ENCODE data around the gene PSD4. TPM values are rescaled to one million over a fixed set of nuclear protein-coding genes. Genes with fewer than 3 reads are reported as not detected.
A peak's percentile ranks its signal among the peaks of the same experiment; 100 is the strongest.

The PSD4 gene
- total and polyA plus RNA-seq, 2 of the 4 experiments (the other 2 are of a cell fraction): 0.36 to 0.70 TPM

DNA sequence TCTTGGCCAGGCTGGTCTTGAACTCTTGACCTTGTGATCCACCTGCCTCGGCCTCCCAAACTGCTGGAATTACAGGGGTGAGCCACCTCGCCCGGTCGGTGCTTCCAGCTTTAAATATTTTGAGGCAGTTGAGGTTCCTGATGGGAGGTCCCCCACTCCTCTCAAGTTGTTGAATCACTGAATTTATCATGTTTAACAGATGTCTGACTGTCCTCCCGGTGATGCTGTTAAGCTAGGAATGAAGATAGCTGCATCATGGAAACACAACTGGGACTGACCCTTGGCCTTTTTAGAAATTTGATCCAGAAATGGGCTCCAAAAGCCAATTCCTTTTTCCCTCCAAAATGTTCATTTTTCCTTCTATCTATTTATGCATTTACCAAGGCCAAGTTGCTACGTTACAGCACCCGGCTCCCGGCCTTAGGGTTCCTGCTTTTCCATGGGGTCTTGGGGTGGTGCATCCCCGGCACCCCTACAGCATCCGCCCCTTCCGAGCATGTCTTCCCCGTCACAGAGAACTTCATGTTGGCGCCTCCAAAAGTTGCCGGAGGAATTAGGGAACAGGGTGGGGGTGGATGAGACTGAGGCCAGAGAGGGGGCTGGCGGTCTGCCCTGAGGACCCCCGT lies 61.1 kb downstream of the PSD4 start:
- Histone ChIP-seq H2AK5ac (ENCODE audit: low read depth, low read length) (no peak overlapping the region; the same call in 1 of the 2 replicates), H3K4ac (ENCODE audit: low read depth, low read length) (peak overlapping the region; percentile 34; the same call in 1 of the 2 replicates), H4K8ac (ENCODE audit: low read depth in 2 of 2, low read length in 2 of 2) (peak overlapping the region in 1 of 2 experiments; percentile 27; a peak in 1 of 4 replicates), H4K91ac (ENCODE audit: insufficient read depth, low read depth, low read length) (no peak overlapping the region), H3K23ac (ENCODE audit: low read depth, low read length) (no peak overlapping the region), H2BK5ac (ENCODE audit: low read depth, low read length, poor library complexity, severe bottlenecking) (no peak overlapping the region), H4K20me1 (ENCODE audit: insufficient read depth, low read length) (no peaks in the 10 kb centered on the region), H3K36me3 (ENCODE audit: control insufficient read depth, insufficient read depth, low read length) (peaks cover 2% of the 10 kb centered on the region; the same call in 1 of the 2 replicates), H3K18ac (ENCODE audit: low read depth, low read length) (no peak overlapping the region), H2AFZ (replicated peaks; ENCODE audit: low read length, poor library complexity) (peak overlapping the region; percentile 79), H2AK9ac (replicated peaks; ENCODE audit: low read depth, low read length, poor library complexity) (peak overlapping the region; percentile 94), H3K4me2 (ENCODE audit: low read depth, low read length) (peak overlapping the region; percentile 57), H3K9me3 (ENCODE audit: control insufficient read depth, insufficient read depth, low read length) (no peaks in the 10 kb centered on the region), H3K4me1 (ENCODE audit: control insufficient read depth, insufficient read depth, low read length) (peaks cover 2% of the 10 kb centered on the region), H4K5ac (ENCODE audit: low read depth, low read length) (peak overlapping the region; percentile 48; the same call in 1 of the 2 replicates), H3K14ac (replicated peaks; ENCODE audit: low read depth, low read length) (no peak overlapping the region; the same call in 1 of the 2 replicates), H2BK15ac (ENCODE audit: low read depth, low read length) (no peak overlapping the region; the same call in 2 of the 3 replicates), H2BK20ac (ENCODE audit: low read depth, low read length) (no peak overlapping the region), H2BK120ac (ENCODE audit: low read depth, low read length) (no peak overlapping the region), H3K9ac (ENCODE audit: low read depth, low read length) (peak overlapping the region; percentile 42; the same call in 1 of the 2 replicates), H3K27me3 (ENCODE audit: control insufficient read depth, insufficient read depth, low read length) (no peaks in the 10 kb centered on the region), H3K4me3 (ENCODE audit: insufficient read depth, low read depth, low read length) (peak overlapping the region; percentile 71), H3K56ac (ENCODE audit: extremely low read depth, insufficient read depth, low read length) (no peak overlapping the region), H3K79me1 (ENCODE audit: low read depth in 1 of 2, low read length in 2 of 2) (0 out of 4 replicates have a peak, but pooled peaks cover 0 to 3% of the 10 kb centered on the region in 2 experiments), H3K27ac (ENCODE audit: insufficient read depth, low read length) (no peak overlapping the region; the same call in 1 of the 2 replicates), H3K9me1 (ENCODE audit: insufficient read depth, low read length) (no peaks in the 10 kb centered on the region; the same call in 1 of the 2 replicates)
- DNase-seq (peak; percentile 31), ATAC-seq (ENCODE audit: low read depth) (peak; percentile 7)
- WGBS, 2 experiments (ENCODE audit: extremely low coverage in 2 of 2, insufficient read length in 1 of 2): 65% methylated on average over 8 of the region's 16 CpGs; no CpG with 5 or more reads in 1 of the 2 experiments
- TF ChIP-seq RCOR1 (IDR thresholded peaks at IDR 0.05; ENCODE audit: insufficient replicate concordance, low read length): no peak
- dilution Hi-C loops (cut with HindIII; ENCODE audit: low sequenced_read_pairs, unreplicated experiment) (no loop called here), intact Hi-C loops (cut with micrococcal nuclease) (no loop called here), in situ Hi-C loops (cut with MboI; ENCODE audit: low sequenced_read_pairs) (no loop called here)
- ChIA-PET POLR2A (ENCODE audit: unreplicated experiment) (interaction anchor here (0.6 kb wide), 1 partner anchor 28 kb away, joined by 3 read pairs; no protein-coding TSS in a partner anchor), CTCF (interaction anchor here (1.0 to 1.4 kb wide), 2 partner anchors 30 to 60 kb away, joined by 3 read pairs; no protein-coding TSS in a partner anchor)
- BruUV-seq (replicated peaks): no TSS peak
